ENCODE data around the gene RAD23B. TPM values are rescaled to one million over a fixed set of nuclear protein-coding genes. Genes with fewer than 3 reads are reported as not detected.

RAD23B gene
- total RNA-seq, 1 donor from 2014 or later = 205 TPM

- peaks cover 7% of the 10 kb centered on the region for H3K4me1 Mint-ChIP-seq (ENCODE audit: low read depth, unreplicated experiment)
Measured at GRCh38 chr9:107328510-107328909, 45.4 kb downstream of the RAD23B start.

DNA sequence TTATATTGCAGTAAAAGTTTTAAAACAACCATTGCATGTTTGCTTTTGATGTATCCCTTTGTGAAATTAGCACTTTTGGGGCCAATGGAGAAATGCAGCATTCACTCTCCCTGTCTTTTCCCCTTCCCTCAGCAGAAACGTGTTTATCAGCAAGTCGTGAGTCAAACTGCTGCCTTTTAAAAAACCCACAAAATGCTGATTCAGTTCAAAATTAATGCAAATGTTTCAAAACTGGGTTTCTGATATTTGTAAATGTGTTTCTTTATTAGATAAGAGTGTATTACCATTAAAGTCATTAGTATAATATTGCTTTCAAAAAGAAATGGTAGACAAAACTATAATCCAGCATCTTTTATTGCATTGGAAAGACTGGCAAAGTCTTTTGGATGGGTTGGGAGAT lies 47.3 kb downstream of the RAD23B start:
- no peak overlapping the region for H2AFZ ChIP-seq (ENCODE audit: low read depth, low read length)
- TF ChIP-seq, protein P1, sequence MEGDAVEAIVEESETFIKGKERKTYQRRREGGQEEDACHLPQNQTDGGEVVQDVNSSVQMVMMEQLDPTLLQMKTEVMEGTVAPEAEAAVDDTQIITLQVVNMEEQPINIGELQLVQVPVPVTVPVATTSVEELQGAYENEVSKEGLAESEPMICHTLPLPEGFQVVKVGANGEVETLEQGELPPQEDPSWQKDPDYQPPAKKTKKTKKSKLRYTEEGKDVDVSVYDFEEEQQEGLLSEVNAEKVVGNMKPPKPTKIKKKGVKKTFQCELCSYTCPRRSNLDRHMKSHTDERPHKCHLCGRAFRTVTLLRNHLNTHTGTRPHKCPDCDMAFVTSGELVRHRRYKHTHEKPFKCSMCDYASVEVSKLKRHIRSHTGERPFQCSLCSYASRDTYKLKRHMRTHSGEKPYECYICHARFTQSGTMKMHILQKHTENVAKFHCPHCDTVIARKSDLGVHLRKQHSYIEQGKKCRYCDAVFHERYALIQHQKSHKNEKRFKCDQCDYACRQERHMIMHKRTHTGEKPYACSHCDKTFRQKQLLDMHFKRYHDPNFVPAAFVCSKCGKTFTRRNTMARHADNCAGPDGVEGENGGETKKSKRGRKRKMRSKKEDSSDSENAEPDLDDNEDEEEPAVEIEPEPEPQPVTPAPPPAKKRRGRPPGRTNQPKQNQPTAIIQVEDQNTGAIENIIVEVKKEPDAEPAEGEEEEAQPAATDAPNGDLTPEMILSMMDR (IDR thresholded peaks at IDR 0.05; ENCODE audit: insufficient read depth, low read depth, low read length) = no peak
- TF ChIP-seq EZH2 (IDR thresholded peaks at IDR 0.05; ENCODE audit: insufficient read depth, low read length) = no peak
- FAIRE-seq = no peak
- peaks cover 70% of the 10 kb centered on the region for H4K20me1 ChIP-seq (ENCODE audit: insufficient read depth, low read length)
- peaks cover 52% of the 10 kb centered on the region for H3K36me3 ChIP-seq (ENCODE audit: insufficient read depth, low read length)
- Mint-ChIP-seq H3K4me1 (ENCODE audit: low read depth, unreplicated experiment) (no peaks in the 10 kb centered on the region), H3K36me3 (ENCODE audit: low read depth, unreplicated experiment) (peaks cover 51% of the 10 kb centered on the region), H3K4me3 (ENCODE audit: unreplicated experiment) (no peak overlapping the region), H3K27me3 (ENCODE audit: low read depth, unreplicated experiment) (no peaks in the 10 kb centered on the region), H3K27ac (ENCODE audit: unreplicated experiment) (no peak overlapping the region), H3K9me3 (ENCODE audit: unreplicated experiment) (peaks cover 5% of the 10 kb centered on the region)
- no peak overlapping the region for H3K9ac ChIP-seq (ENCODE audit: low read length)
- H3K4me3 ChIP-seq (ENCODE audit: insufficient read depth, low read depth, low read length) = no peak overlapping the region
- no peaks in the 10 kb centered on the region for H3K27me3 ChIP-seq (ENCODE audit: insufficient read depth, low read length)
- H3K4me1 ChIP-seq (ENCODE audit: insufficient read depth, low read length) = no peaks in the 10 kb centered on the region
- H3K27ac ChIP-seq (ENCODE audit: low read depth, low read length) = no peak overlapping the region
- no peaks in the 10 kb centered on the region for H3K9me3 ChIP-seq (ENCODE audit: insufficient read depth, low read depth, low read length)
- peaks cover 49% of the 10 kb centered on the region for H3K79me2 ChIP-seq (ENCODE audit: insufficient read depth, low read length)
- no peak overlapping the region for H3K4me2 ChIP-seq (ENCODE audit: low read length)
- no peak for DNase-seq (ENCODE audit: low read depth)

More at GRCh38 chr9:107328510-107328909, 45.4 kb downstream of the RAD23B start:
- Mint-ChIP-seq H3K27ac (ENCODE audit: unreplicated experiment) (no peak overlapping the region), H3K36me3 (ENCODE audit: low read depth, unreplicated experiment) (peaks cover 39% of the 10 kb centered on the region), H3K27me3 (ENCODE audit: low read depth, unreplicated experiment) (no peaks in the 10 kb centered on the region), H3K4me3 (ENCODE audit: unreplicated experiment) (no peak overlapping the region), H3K9me3 (ENCODE audit: unreplicated experiment) (peaks cover 5% of the 10 kb centered on the region)
- Histone ChIP-seq H3K4me1 (ENCODE audit: insufficient read depth, low read length) (no peaks in the 10 kb centered on the region), H3K4me2 (ENCODE audit: low read length) (no peak overlapping the region), H2AFZ (ENCODE audit: low read depth, low read length) (no peak overlapping the region), H3K36me3 (ENCODE audit: insufficient read depth, low read length) (peaks cover 58% of the 10 kb centered on the region), H3K79me2 (ENCODE audit: insufficient read depth, low read length) (peaks cover 61% of the 10 kb centered on the region), H3K27ac (ENCODE audit: low read depth, low read length) (no peak overlapping the region), H3K27me3 (ENCODE audit: insufficient read depth, low read length) (no peaks in the 10 kb centered on the region), H3K9ac (ENCODE audit: low read length) (no peak overlapping the region), H4K20me1 (ENCODE audit: insufficient read depth, low read length) (peaks cover 58% of the 10 kb centered on the region), H3K9me3 (ENCODE audit: insufficient read depth, low read depth, low read length) (no peaks in the 10 kb centered on the region), H3K4me3 (ENCODE audit: insufficient read depth, low read depth, low read length) (no peak overlapping the region)
- DNase-seq (ENCODE audit: low read depth) (no peak), FAIRE-seq (no peak)
- no peak for TF ChIP-seq EZH2 (IDR thresholded peaks at IDR 0.05; ENCODE audit: insufficient read depth, low read length)
- TF ChIP-seq, protein P1 (IDR thresholded peaks at IDR 0.05; ENCODE audit: insufficient read depth, low read depth, low read length) = no peak

GRCh38 chr9:107332883-107333282 lies 49.8 kb downstream of the RAD23B start:
- Mint-ChIP-seq H3K27me3 (ENCODE audit: low read depth, unreplicated experiment) (no peaks in the 10 kb centered on the region), H3K36me3 (ENCODE audit: low read depth, unreplicated experiment) (peaks cover 41% of the 10 kb centered on the region), H3K4me1 (ENCODE audit: low read depth, unreplicated experiment) (peaks cover 2% of the 10 kb centered on the region), H3K27ac (ENCODE audit: unreplicated experiment) (peak overlapping the region; percentile 47), H3K9me3 (ENCODE audit: unreplicated experiment) (no peaks in the 10 kb centered on the region), H3K4me3 (ENCODE audit: unreplicated experiment) (no peak overlapping the region)
- Histone ChIP-seq H3K4me1 (ENCODE audit: insufficient read depth, low read length) (peaks cover 4% of the 10 kb centered on the region), H3K27ac (ENCODE audit: low read depth, low read length) (no peak overlapping the region), H4K20me1 (ENCODE audit: insufficient read depth, low read length) (peaks cover 74% of the 10 kb centered on the region), H3K27me3 (ENCODE audit: insufficient read depth, low read length) (no peaks in the 10 kb centered on the region), H3K4me3 (ENCODE audit: insufficient read depth, low read depth, low read length) (no peak overlapping the region), H3K36me3 (ENCODE audit: insufficient read depth, low read length) (peaks cover 45% of the 10 kb centered on the region), H3K9me3 (ENCODE audit: insufficient read depth, low read depth, low read length) (no peaks in the 10 kb centered on the region), H2AFZ (ENCODE audit: low read depth, low read length) (no peak overlapping the region), H3K4me2 (ENCODE audit: low read length) (no peak overlapping the region), H3K79me2 (ENCODE audit: insufficient read depth, low read length) (peaks cover 26% of the 10 kb centered on the region), H3K9ac (ENCODE audit: low read length) (no peak overlapping the region)
- no peak for TF ChIP-seq EZH2 (IDR thresholded peaks at IDR 0.05; ENCODE audit: insufficient read depth, low read length)
- TF ChIP-seq, protein P1 (IDR thresholded peaks at IDR 0.05; ENCODE audit: insufficient read depth, low read depth, low read length) = no peak
- DNase-seq (ENCODE audit: low read depth) = no peak
- FAIRE-seq = no peak
